Stimulated activated CD8-positive, alpha-beta memory T cell treated with anti-CD3 and anti-CD28 coated beads, Interleukin-12 subunit alpha, Interleukin-12 subunit beta, amount 100 ng/mL, for 4 hours (primary cell): ENCODE measurements around the gene NPAS4.
"Not testable (repeated sequence)": the region's sequence is repeated elsewhere in the genome, so short reads cannot be mapped to it uniquely, and the experiment has no call there.

Experiments
- DNase-seq: peaks from one replicate; pipeline ENCODE4 v3.0.0-alpha.2; 2020; ENCODE audit warnings: low read depth

NPAS4 gene

GRCh38 chr11:66420671-66421476 lies at the start of gene NPAS4:
NPAS4 (plus strand) TSS chr11:66421035; CDS start chr11:66421180, 145 bp downstream.
- no peak for DNase-seq

- DNase-seq: peak; percentile 72
These were observed 49.0 kb upstream of the NPAS4 start, which contains the start of gene SLC29A2 for GRCh38 chr11:66371627-66372415. SLC29A2 (minus strand) TSS chr11:66371760; CDS start chr11:66371591, 169 bp downstream.

GRCh38 chr11:66373265-66373664 lies 47.6 kb upstream of the NPAS4 start:
- DNase-seq: no peak

GRCh38 chr11:66373690-66374287 lies 47.0 kb upstream of the NPAS4 start:
- DNase-seq: not testable (repeated sequence)

GRCh38 chr11:66380264-66380663 lies 40.6 kb upstream of the NPAS4 start:
- not testable (repeated sequence) for DNase-seq

- DNase-seq: not testable (repeated sequence)
These were observed 36.5 kb upstream of the NPAS4 start for GRCh38 chr11:66384316-66384715.

GRCh38 chr11:66386171-66387069 lies 34.4 kb upstream of the NPAS4 start:
- peak; percentile 61 for DNase-seq

GRCh38 chr11:66388780-66389386 lies 32.0 kb upstream of the NPAS4 start:
- DNase-seq: peak; percentile 33

GRCh38 chr11:66391322-66391721 lies 29.5 kb upstream of the NPAS4 start:
- DNase-seq: no peak

- no peak for DNase-seq
These were observed 26.9 kb upstream of the NPAS4 start for GRCh38 chr11:66393954-66394353.

GRCh38 chr11:66407651-66408050 lies 13.2 kb upstream of the NPAS4 start:
- DNase-seq: no peak

GRCh38 chr11:66408488-66409214 lies 12.2 kb upstream of the NPAS4 start:
- DNase-seq: peak; percentile 80

- no peak for DNase-seq
These were observed 11.6 kb upstream of the NPAS4 start for GRCh38 chr11:66409226-66409625.

GRCh38 chr11:66410191-66410590 lies 10.6 kb upstream of the NPAS4 start:
- no peak for DNase-seq

GRCh38 chr11:66411323-66411722 lies 9.5 kb upstream of the NPAS4 start:
- DNase-seq: no peak

GRCh38 chr11:66412110-66412509 lies 8.7 kb upstream of the NPAS4 start:
- DNase-seq: no peak

- DNase-seq: no peak
These were observed 7.7 kb upstream of the NPAS4 start for GRCh38 chr11:66413167-66413566.

GRCh38 chr11:66414120-66414934 lies 6.5 kb upstream of the NPAS4 start:
- no peak for DNase-seq

- DNase-seq: no peak
These were observed 5.4 kb upstream of the NPAS4 start for GRCh38 chr11:66415423-66415822.

- no peak for DNase-seq
These were observed 3.8 kb upstream of the NPAS4 start for GRCh38 chr11:66417000-66417399.
